ENCODE measurements around the gene ADAP2. TPM values are rescaled to one million over a fixed set of nuclear protein-coding genes. Genes with fewer than 3 reads are reported as not detected.

The ADAP2 gene
- total RNA-seq, 1 donor from 2014 or later: 0.36 TPM

DNA sequence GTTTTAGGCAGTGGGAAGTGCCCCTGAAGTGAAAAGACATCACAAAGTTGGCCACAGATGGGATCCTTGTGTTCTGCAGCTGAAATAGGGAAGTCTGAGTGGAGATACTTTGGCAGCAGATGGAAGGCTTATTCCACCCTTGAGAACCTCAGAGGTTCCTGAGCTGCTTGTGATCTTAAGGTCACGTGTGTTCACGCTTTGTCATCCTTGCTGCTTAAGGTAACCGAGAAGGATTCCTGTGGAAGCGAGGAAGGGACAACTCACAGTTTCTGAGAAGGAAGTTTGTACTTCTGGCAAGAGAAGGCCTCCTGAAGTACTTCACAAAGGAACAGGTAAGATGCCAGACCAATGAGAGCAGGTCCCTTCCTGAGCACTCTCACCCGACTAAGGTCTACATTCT, 12.2 kb downstream of the ADAP2 start:
- no peaks in the 10 kb centered on the region for H3K4me1 Mint-ChIP-seq
- peaks cover 5% of the 10 kb centered on the region for H3K27me3 Mint-ChIP-seq (ENCODE audit: low read depth)
- no peak overlapping the region for H3K27ac Mint-ChIP-seq
- DNase-seq (ENCODE audit: low spot score in 2 of 2, unreplicated experiment in 2 of 2): no peak
- TF ChIP-seq, protein P1, sequence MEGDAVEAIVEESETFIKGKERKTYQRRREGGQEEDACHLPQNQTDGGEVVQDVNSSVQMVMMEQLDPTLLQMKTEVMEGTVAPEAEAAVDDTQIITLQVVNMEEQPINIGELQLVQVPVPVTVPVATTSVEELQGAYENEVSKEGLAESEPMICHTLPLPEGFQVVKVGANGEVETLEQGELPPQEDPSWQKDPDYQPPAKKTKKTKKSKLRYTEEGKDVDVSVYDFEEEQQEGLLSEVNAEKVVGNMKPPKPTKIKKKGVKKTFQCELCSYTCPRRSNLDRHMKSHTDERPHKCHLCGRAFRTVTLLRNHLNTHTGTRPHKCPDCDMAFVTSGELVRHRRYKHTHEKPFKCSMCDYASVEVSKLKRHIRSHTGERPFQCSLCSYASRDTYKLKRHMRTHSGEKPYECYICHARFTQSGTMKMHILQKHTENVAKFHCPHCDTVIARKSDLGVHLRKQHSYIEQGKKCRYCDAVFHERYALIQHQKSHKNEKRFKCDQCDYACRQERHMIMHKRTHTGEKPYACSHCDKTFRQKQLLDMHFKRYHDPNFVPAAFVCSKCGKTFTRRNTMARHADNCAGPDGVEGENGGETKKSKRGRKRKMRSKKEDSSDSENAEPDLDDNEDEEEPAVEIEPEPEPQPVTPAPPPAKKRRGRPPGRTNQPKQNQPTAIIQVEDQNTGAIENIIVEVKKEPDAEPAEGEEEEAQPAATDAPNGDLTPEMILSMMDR (IDR thresholded peaks at IDR 0.05; ENCODE audit: unreplicated experiment): no peak
- no peaks in the 10 kb centered on the region for H3K9me3 Mint-ChIP-seq
- no peaks in the 10 kb centered on the region for H3K36me3 Mint-ChIP-seq
- H3K4me3 Mint-ChIP-seq: no peak overlapping the region

- no peaks in the 10 kb centered on the region for H3K9me3 Mint-ChIP-seq
- TF ChIP-seq, protein P1 (IDR thresholded peaks at IDR 0.05; ENCODE audit: unreplicated experiment): no peak
- no peaks in the 10 kb centered on the region for H3K4me1 Mint-ChIP-seq
- DNase-seq (ENCODE audit: low spot score in 2 of 2, unreplicated experiment in 2 of 2): no peak
- no peaks in the 10 kb centered on the region for H3K36me3 Mint-ChIP-seq
- H3K4me3 Mint-ChIP-seq: no peak overlapping the region
- H3K27me3 Mint-ChIP-seq (ENCODE audit: low read depth): peaks cover 2% of the 10 kb centered on the region
- no peak overlapping the region for H3K27ac Mint-ChIP-seq
These were observed 17.4 kb downstream of the ADAP2 start for GRCh38 chr17:30939051-30939689.

GRCh38 chr17:30942308-30943079, 20.7 kb downstream of the ADAP2 start:
- Mint-ChIP-seq H3K9me3 (no peaks in the 10 kb centered on the region), H3K36me3 (no peaks in the 10 kb centered on the region), H3K4me1 (no peaks in the 10 kb centered on the region), H3K27ac (no peak overlapping the region), H3K4me3 (no peak overlapping the region), H3K27me3 (ENCODE audit: low read depth) (no peaks in the 10 kb centered on the region)
- DNase-seq (ENCODE audit: low spot score in 2 of 2, unreplicated experiment in 2 of 2): no peak
- TF ChIP-seq, protein P1 (IDR thresholded peaks at IDR 0.05; ENCODE audit: unreplicated experiment): no peak

- TF ChIP-seq, protein P1 (IDR thresholded peaks at IDR 0.05; ENCODE audit: unreplicated experiment): no peak
- no peaks in the 10 kb centered on the region for H3K9me3 Mint-ChIP-seq
- H3K36me3 Mint-ChIP-seq: no peaks in the 10 kb centered on the region
- no peak overlapping the region for H3K4me3 Mint-ChIP-seq
- no peak for DNase-seq (ENCODE audit: low spot score in 2 of 2, unreplicated experiment in 2 of 2)
- no peaks in the 10 kb centered on the region for H3K27me3 Mint-ChIP-seq (ENCODE audit: low read depth)
- no peaks in the 10 kb centered on the region for H3K4me1 Mint-ChIP-seq
- no peak overlapping the region for H3K27ac Mint-ChIP-seq
These were observed 26.1 kb downstream of the ADAP2 start for GRCh38 chr17:30947796-30948195.

DNA sequence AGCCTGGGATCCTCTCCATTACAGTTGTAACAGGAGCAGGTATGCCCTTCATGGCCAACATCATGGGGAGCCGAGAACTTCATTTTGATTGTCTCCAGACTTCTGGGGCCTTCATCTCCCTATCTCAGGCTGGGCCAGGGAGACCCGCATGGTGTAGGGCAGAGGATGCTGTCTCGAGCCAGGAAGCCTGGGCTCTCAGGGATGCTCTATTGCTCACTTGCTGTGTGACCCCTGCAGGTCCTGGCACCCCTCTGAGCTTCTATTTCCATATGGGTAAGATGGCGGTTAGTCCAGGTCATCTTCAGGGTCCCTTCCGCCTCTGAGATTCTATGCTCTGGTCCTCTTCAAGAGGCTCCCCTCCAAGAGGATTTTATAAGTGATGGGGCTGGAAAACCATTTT, 28.4 kb downstream of the ADAP2 start:
- Mint-ChIP-seq H3K4me1 (no peaks in the 10 kb centered on the region), H3K27me3 (ENCODE audit: low read depth) (no peaks in the 10 kb centered on the region), H3K4me3 (no peak overlapping the region), H3K9me3 (no peaks in the 10 kb centered on the region), H3K36me3 (no peaks in the 10 kb centered on the region), H3K27ac (no peak overlapping the region)
- TF ChIP-seq, protein P1 (IDR thresholded peaks at IDR 0.05; ENCODE audit: unreplicated experiment): no peak
- no peak for DNase-seq (ENCODE audit: low spot score in 2 of 2, unreplicated experiment in 2 of 2)

All from mesothelial cell of epicardium (in vitro differentiated cells).